ENCODE measurements around the gene IFIT3.
"Not testable (repeated sequence)": the region's sequence is repeated elsewhere in the genome, so short reads cannot be mapped to it uniquely, and the experiment has no call there.

The IFIT3 gene

GRCh38 chr10:89309156-89310055, 18.4 kb upstream of the IFIT3 start:
- TF ChIP-seq CTCF (IDR thresholded peaks at IDR 0.05): no peak
- H3K4me3 ChIP-seq: no peak overlapping the region

GRCh38 chr10:89310056-89310893, 17.5 kb upstream of the IFIT3 start:
- DNase-seq (ENCODE audit: low spot score): no peak
- H3K4me3 ChIP-seq: no peak overlapping the region
- no peak for TF ChIP-seq CTCF (IDR thresholded peaks at IDR 0.05)
- no peak overlapping the region for H3K27ac ChIP-seq

More at GRCh38 chr10:89309156-89310055, 18.4 kb upstream of the IFIT3 start:
- no peak for DNase-seq (ENCODE audit: low spot score)
- no peak overlapping the region for H3K27ac ChIP-seq

GRCh38 chr10:89312973-89313372, 14.8 kb upstream of the IFIT3 start:
- no peak overlapping the region for H3K4me3 ChIP-seq
- no peak for TF ChIP-seq CTCF (IDR thresholded peaks at IDR 0.05)
- H3K27ac ChIP-seq: no peak overlapping the region
- no peak for DNase-seq (ENCODE audit: low spot score)

GRCh38 chr10:89314676-89315075, 13.1 kb upstream of the IFIT3 start:
- no peak overlapping the region for H3K4me3 ChIP-seq
- TF ChIP-seq CTCF (IDR thresholded peaks at IDR 0.05): no peak
- H3K27ac ChIP-seq: no peak overlapping the region
- no peak for DNase-seq (ENCODE audit: low spot score)

GRCh38 chr10:89318047-89318446, 9.8 kb upstream of the IFIT3 start:
- H3K27ac ChIP-seq; DNase-seq (ENCODE audit: low spot score); H3K4me3 ChIP-seq: not testable (repeated sequence)

- H3K27ac ChIP-seq; H3K4me3 ChIP-seq; DNase-seq (ENCODE audit: low spot score): not testable (repeated sequence)
Measured at GRCh38 chr10:89325081-89325480, 2.7 kb upstream of the IFIT3 start.

- not testable (repeated sequence) for H3K27ac ChIP-seq; DNase-seq (ENCODE audit: low spot score); H3K4me3 ChIP-seq
Measured at GRCh38 chr10:89325856-89326255, 1.9 kb upstream of the IFIT3 start.

GRCh38 chr10:89329151-89329550, 1.4 kb downstream of the IFIT3 start:
- DNase-seq (ENCODE audit: low spot score): no peak
- TF ChIP-seq CTCF (IDR thresholded peaks at IDR 0.05): no peak
- Histone ChIP-seq H3K4me3 (no peak overlapping the region), H3K27ac (peak overlapping the region in 1 of 2 donors; percentile 45)

- peak overlapping the region in 1 of 2 donors; percentile 45 for H3K27ac ChIP-seq
- H3K4me3 ChIP-seq; DNase-seq (ENCODE audit: low spot score): not testable (repeated sequence)
Measured at GRCh38 chr10:89330014-89330413, 2.2 kb downstream of the IFIT3 start.

All from coronary artery (tissue), 2 donors.